MCF 10A (cell line): ENCODE data around the gene CCDC34. TPM values are rescaled to one million over a fixed set of nuclear protein-coding genes. Genes with fewer than 3 reads are reported as not detected.

Source experiments
- BruUV-seq: library from RNA; stranded (reverse); fragments of 400-500 nt; replicated peaks from 2 replicates; lab custom pipeline; 2021; lab: Mats Ljungman, UMichigan
- CTCF ChIA-PET: fragments of 300-600 bp; sonication (Branson Sonifier 250); formaldehyde crosslinking; extraction: SDS; loops from one replicate; lab custom pipeline; 2021; ENCODE audit warnings: antibody characterized with exemption, inconsistent platforms; lab: Yijun Ruan, JAX
- POLR2A ChIA-PET: fragments of 300-600, 350-650 bp; sonication (Branson Sonifier 250); formaldehyde crosslinking; extraction: SDS; loops from one replicate; lab custom pipeline; 2020; ENCODE audit warnings: antibody characterized with exemption, inconsistent platforms; lab: Yijun Ruan, JAX
- DNase-seq: peaks from one replicate; pipeline ENCODE4 v3.0.0-alpha.2; 2018; ENCODE audit not compliant: unreplicated experiment
- H3K27ac Mint-ChIP-seq: one replicate; pipeline ENCODE4 v1.8.0; 2022; ENCODE audit warnings: mild to moderate bottlenecking, low read depth, mixed read lengths; ENCODE audit not compliant: unreplicated experiment
- H3K27me3 Mint-ChIP-seq: one replicate; pipeline ENCODE4 v1.8.0; 2022; ENCODE audit warnings: mixed read lengths; ENCODE audit not compliant: insufficient read depth, unreplicated experiment
- H3K36me3 Mint-ChIP-seq: one replicate; pipeline ENCODE4 v1.8.0; 2022; ENCODE audit warnings: mild to moderate bottlenecking, moderate library complexity, mixed read lengths; ENCODE audit not compliant: insufficient read depth, unreplicated experiment
- H3K4me1 Mint-ChIP-seq: one replicate; pipeline ENCODE4 v1.8.0; 2022; ENCODE audit warnings: mixed read lengths; ENCODE audit not compliant: insufficient read depth, unreplicated experiment
- H3K4me3 Mint-ChIP-seq: one replicate; pipeline ENCODE4 v1.8.0; 2022; ENCODE audit warnings: mild to moderate bottlenecking, moderate library complexity, mixed read lengths; ENCODE audit not compliant: unreplicated experiment
- H3K9me3 Mint-ChIP-seq: one replicate; pipeline ENCODE4 v1.8.0; 2022; ENCODE audit warnings: mixed read lengths; ENCODE audit not compliant: unreplicated experiment
- CTCF ChIP-seq: fragments of 200-600 bp; IDR thresholded peaks from one replicate; pipeline ENCODE4 v1.8.0; 2022; ENCODE audit warnings: antibody characterized with exemption, mild to moderate bottlenecking; ENCODE audit not compliant: unreplicated experiment
- intact Hi-C: fragments of 100-400 bp; cut with micrococcal nuclease; formaldehyde crosslinking; loops from 2 replicates; pipeline ENCODE4 v1.14.1; 2022
- total RNA-seq: library from RNA; stranded (reverse); gene quantifications from 2 replicates; pipeline ENCODE4 v1.2.3, GENCODE V29; 2022

The CCDC34 gene
- total RNA-seq, 1 experiment from 2014 or later = 11.1 TPM

GRCh38 chr11:27402450-27402849, 39.4 kb upstream of the CCDC34 start:
- Mint-ChIP-seq H3K27me3 (no peaks in the 10 kb centered on the region), H3K27ac (peak overlapping the region; percentile 83), H3K9me3 (no peaks in the 10 kb centered on the region), H3K4me3 (no peak overlapping the region), H3K4me1 (peaks cover 21% of the 10 kb centered on the region), H3K36me3 (no peaks in the 10 kb centered on the region)
- DNase-seq = no peak
- TF ChIP-seq CTCF = no peak
- CTCF ChIA-PET = interaction anchor here (1.0 to 1.7 kb wide), 3 partner anchors 84 to 219 kb away, joined by 3 to 5 read pairs (median 4); no protein-coding TSS in a partner anchor
- intact Hi-C loops = loop anchor here (5.0 kb wide), 1 partner anchor 65 kb away; no protein-coding TSS in a partner anchor
- BruUV-seq = no TSS peak
- POLR2A ChIA-PET = interaction anchor here (0.8 to 1.9 kb wide), 2 partner anchors 19 to 70 kb away, joined by 3 to 6 read pairs; no protein-coding TSS in a partner anchor

- ChIA-PET CTCF (interaction anchor here (1.0 to 1.7 kb wide), 2 partner anchors 86 to 218 kb away, joined by 4 to 5 read pairs; no protein-coding TSS in a partner anchor), POLR2A (interaction anchor here (0.6 to 1.9 kb wide), 9 partner anchors 16 to 101 kb away, joined by 3 to 6 read pairs (median 3); no protein-coding TSS in a partner anchor)
- intact Hi-C loops = loop anchor here (5.0 kb wide), 1 partner anchor 65 kb away; no protein-coding TSS in a partner anchor
- no peaks in the 10 kb centered on the region for H3K9me3 Mint-ChIP-seq
- H3K4me1 Mint-ChIP-seq = peaks cover 27% of the 10 kb centered on the region
- no peak for TF ChIP-seq CTCF
- peak; percentile 46 for DNase-seq
- TSS peak; percentile 47 for BruUV-seq
- H3K27ac Mint-ChIP-seq = peak overlapping the region; percentile 83
- H3K4me3 Mint-ChIP-seq = no peak overlapping the region
- no peaks in the 10 kb centered on the region for H3K36me3 Mint-ChIP-seq
- H3K27me3 Mint-ChIP-seq = no peaks in the 10 kb centered on the region
Observed at GRCh38 chr11:27401833-27402316, 38.9 kb upstream of the CCDC34 start.

- TF ChIP-seq CTCF = no peak
- ChIA-PET CTCF (interaction anchor here (0.7 to 1.7 kb wide), 3 partner anchors 17 to 218 kb away, joined by 3 to 5 read pairs (median 4); partner anchors contain the start of gene LGR4), POLR2A (interaction anchor here (0.6 to 1.9 kb wide), 10 partner anchors 11 to 101 kb away, joined by 3 to 6 read pairs (median 3); no protein-coding TSS in a partner anchor)
- BruUV-seq = no TSS peak
- H3K36me3 Mint-ChIP-seq = no peaks in the 10 kb centered on the region
- intact Hi-C loops = loop anchor here (5.0 kb wide), 1 partner anchor 66 kb away; no protein-coding TSS in a partner anchor
- H3K27ac Mint-ChIP-seq = peak overlapping the region; percentile 83
- DNase-seq = peak; percentile 28
- H3K4me1 Mint-ChIP-seq = peaks cover 29% of the 10 kb centered on the region
- H3K4me3 Mint-ChIP-seq = no peak overlapping the region
- H3K9me3 Mint-ChIP-seq = no peaks in the 10 kb centered on the region
- H3K27me3 Mint-ChIP-seq = no peaks in the 10 kb centered on the region
Observed at GRCh38 chr11:27401280-27401832, 38.3 kb upstream of the CCDC34 start.

- H3K27ac Mint-ChIP-seq = no peak overlapping the region
- TF ChIP-seq CTCF = no peak
- H3K36me3 Mint-ChIP-seq = peaks cover 6% of the 10 kb centered on the region
- CTCF ChIA-PET = interaction anchor here (1.4 kb wide), 1 partner anchor 87 kb away, joined by 5 read pairs; no protein-coding TSS in a partner anchor
- no TSS peak for BruUV-seq
- intact Hi-C loops = no loop called here
- peaks cover 29% of the 10 kb centered on the region for H3K4me1 Mint-ChIP-seq
- H3K9me3 Mint-ChIP-seq = no peaks in the 10 kb centered on the region
- no peak for DNase-seq
- POLR2A ChIA-PET = interaction anchor here (0.6 kb wide), 1 partner anchor 65 kb away, joined by 3 read pairs; no protein-coding TSS in a partner anchor
- no peak overlapping the region for H3K4me3 Mint-ChIP-seq
- H3K27me3 Mint-ChIP-seq = no peaks in the 10 kb centered on the region
Observed at GRCh38 chr11:27398400-27398770, 35.4 kb upstream of the CCDC34 start.
